Measurements from ENCODE around the gene CRK. TPM values are rescaled to one million over a fixed set of nuclear protein-coding genes. Genes with fewer than 3 reads are reported as not detected.

CRK gene
- total RNA-seq, 3 donors from 2014 or later (not counting 1 experiment from before 2014, with no cell fraction given), result 15.9 to 19.6 (median 16.7) TPM

- Histone ChIP-seq H3K27ac (ENCODE audit: low read length) (no peak overlapping the region), H3K36me3 (ENCODE audit: control insufficient read depth, insufficient read depth, low read length) (no peaks in the 10 kb centered on the region), H3K4me3 (ENCODE audit: low read length) (no peak overlapping the region), H3K4me1 (ENCODE audit: control insufficient read depth, insufficient read depth, low read length) (peaks cover 32% of the 10 kb centered on the region), H3K27me3 (ENCODE audit: control insufficient read depth, insufficient read depth, low read length) (peaks cover 31% of the 10 kb centered on the region), H3K9me3 (ENCODE audit: control insufficient read depth, insufficient read depth, low read length) (no peaks in the 10 kb centered on the region)
- Mint-ChIP-seq H3K4me1 (peaks cover 18 to 22% of the 10 kb centered on the region in 2 donors), H3K4me3 (peak overlapping the region; percentile 73), H3K9me3 (no peaks in the 10 kb centered on the region), H3K36me3 (no peaks in the 10 kb centered on the region), H3K27me3 (ENCODE audit: low read depth in 2 of 2) (peaks cover 21 to 39% of the 10 kb centered on the region in 2 donors), H3K27ac (peak overlapping the region; percentile 72 to 82)
- TF ChIP-seq, protein P1, sequence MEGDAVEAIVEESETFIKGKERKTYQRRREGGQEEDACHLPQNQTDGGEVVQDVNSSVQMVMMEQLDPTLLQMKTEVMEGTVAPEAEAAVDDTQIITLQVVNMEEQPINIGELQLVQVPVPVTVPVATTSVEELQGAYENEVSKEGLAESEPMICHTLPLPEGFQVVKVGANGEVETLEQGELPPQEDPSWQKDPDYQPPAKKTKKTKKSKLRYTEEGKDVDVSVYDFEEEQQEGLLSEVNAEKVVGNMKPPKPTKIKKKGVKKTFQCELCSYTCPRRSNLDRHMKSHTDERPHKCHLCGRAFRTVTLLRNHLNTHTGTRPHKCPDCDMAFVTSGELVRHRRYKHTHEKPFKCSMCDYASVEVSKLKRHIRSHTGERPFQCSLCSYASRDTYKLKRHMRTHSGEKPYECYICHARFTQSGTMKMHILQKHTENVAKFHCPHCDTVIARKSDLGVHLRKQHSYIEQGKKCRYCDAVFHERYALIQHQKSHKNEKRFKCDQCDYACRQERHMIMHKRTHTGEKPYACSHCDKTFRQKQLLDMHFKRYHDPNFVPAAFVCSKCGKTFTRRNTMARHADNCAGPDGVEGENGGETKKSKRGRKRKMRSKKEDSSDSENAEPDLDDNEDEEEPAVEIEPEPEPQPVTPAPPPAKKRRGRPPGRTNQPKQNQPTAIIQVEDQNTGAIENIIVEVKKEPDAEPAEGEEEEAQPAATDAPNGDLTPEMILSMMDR (IDR thresholded peaks at IDR 0.05), result no peak
- intact Hi-C loops (cut with micrococcal nuclease), result no loop called here
- DNase-seq, result peak in 1 of 2 donors; percentile 25
- ATAC-seq, result no peak
- WGBS (ENCODE audit: insufficient coverage), result 69% methylated on average over 29 of the region's 33 CpGs
Measured at GRCh38 chr17:1462164-1463112, 6.4 kb upstream of the CRK start.

- TF ChIP-seq, protein P1 (IDR thresholded peaks at IDR 0.05), result no peak
- H3K27me3 Mint-ChIP-seq (ENCODE audit: low read depth in 2 of 2), result peaks cover 23 to 41% of the 10 kb centered on the region in 2 donors
- intact Hi-C loops (cut with micrococcal nuclease), result no loop called here
- Histone ChIP-seq H3K27me3 (ENCODE audit: control insufficient read depth, insufficient read depth, low read length) (peaks cover 32% of the 10 kb centered on the region), H3K4me1 (ENCODE audit: control insufficient read depth, insufficient read depth, low read length) (peaks cover 39% of the 10 kb centered on the region), H3K4me3 (ENCODE audit: low read length) (no peak overlapping the region), H3K36me3 (ENCODE audit: control insufficient read depth, insufficient read depth, low read length) (no peaks in the 10 kb centered on the region), H3K9me3 (ENCODE audit: control insufficient read depth, insufficient read depth, low read length) (no peaks in the 10 kb centered on the region), H3K27ac (ENCODE audit: low read length) (no peak overlapping the region)
- H3K9me3 Mint-ChIP-seq, result no peaks in the 10 kb centered on the region
- H3K36me3 Mint-ChIP-seq, result no peaks in the 10 kb centered on the region
- 75% methylated on average over 18 of the region's 18 CpGs for WGBS (ENCODE audit: insufficient coverage)
- DNase-seq (no peak), ATAC-seq (no peak)
- no peak overlapping the region for H3K4me3 Mint-ChIP-seq
- H3K4me1 Mint-ChIP-seq, result peaks cover 21 to 22% of the 10 kb centered on the region in 2 donors
- no peak overlapping the region for H3K27ac Mint-ChIP-seq
Measured at GRCh38 chr17:1461198-1461944, 5.3 kb upstream of the CRK start.

DNA sequence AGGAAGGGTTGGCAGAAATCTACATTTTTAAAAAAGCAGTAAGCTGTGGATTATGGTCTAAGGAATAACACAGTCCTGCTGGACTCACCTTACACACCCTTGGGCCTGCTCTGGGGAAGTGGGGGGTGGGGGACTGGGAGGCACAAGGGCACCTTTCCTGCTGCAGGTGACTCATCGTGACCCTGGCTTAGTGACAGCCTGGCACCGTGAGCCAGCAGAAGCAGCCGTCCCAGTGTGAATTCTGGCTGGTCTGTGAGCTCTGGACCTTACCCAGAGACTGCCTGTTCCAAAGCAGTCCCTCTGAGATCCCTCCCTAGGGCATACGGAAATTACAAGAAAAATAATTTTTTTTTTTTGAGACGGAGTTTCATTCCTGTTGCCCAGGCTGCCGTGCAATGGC lies 4.2 kb upstream of the CRK start:
- no peaks in the 10 kb centered on the region for H3K9me3 ChIP-seq (ENCODE audit: control insufficient read depth, insufficient read depth, low read length)
- DNase-seq, result no peak
- ATAC-seq, result no peak
- no peak overlapping the region for H3K27ac ChIP-seq (ENCODE audit: low read length)
- no peak overlapping the region for H3K4me3 Mint-ChIP-seq
- H3K4me3 ChIP-seq (ENCODE audit: low read length), result no peak overlapping the region
- 49% methylated on average over 6 of the region's 6 CpGs for WGBS (ENCODE audit: insufficient coverage)
- H3K4me1 ChIP-seq (ENCODE audit: control insufficient read depth, insufficient read depth, low read length), result peaks cover 42% of the 10 kb centered on the region
- H3K36me3 ChIP-seq (ENCODE audit: control insufficient read depth, insufficient read depth, low read length), result no peaks in the 10 kb centered on the region
- H3K27me3 ChIP-seq (ENCODE audit: control insufficient read depth, insufficient read depth, low read length), result peaks cover 32% of the 10 kb centered on the region
- peaks cover 19 to 41% of the 10 kb centered on the region in 2 donors for H3K27me3 Mint-ChIP-seq (ENCODE audit: low read depth in 2 of 2)
- H3K4me1 Mint-ChIP-seq, result peaks cover 22 to 23% of the 10 kb centered on the region in 2 donors
- intact Hi-C loops (cut with micrococcal nuclease), result no loop called here
- H3K36me3 Mint-ChIP-seq, result no peaks in the 10 kb centered on the region
- TF ChIP-seq, protein P1 (IDR thresholded peaks at IDR 0.05), result no peak
- H3K27ac Mint-ChIP-seq, result no peak overlapping the region
- H3K9me3 Mint-ChIP-seq, result no peaks in the 10 kb centered on the region
